GM23338 (cell line): Measurements from ENCODE around the gene GNAO1. TPM values are rescaled to one million over a fixed set of nuclear protein-coding genes. Genes with fewer than 3 reads are reported as not detected.

Experiments
- ATAC-seq: fragments of 200-7000 bp; cut with Tn5 transposase; 3 replicates; pipeline ENCODE4 v1.9.1; 2020
- DNase-seq: peaks from one replicate; pipeline ENCODE4 v3.0.0-alpha.2; 2015; ENCODE audit warnings: low spot score
- H2AFZ ChIP-seq: fragments of 200-600 bp; sonication (generic); 2 replicates; pipeline ENCODE4 v1.8.0; 2016; ENCODE audit warnings: antibody characterized with exemption, mild to moderate bottlenecking, moderate library complexity
- H3F3A ChIP-seq: fragments of 200-600 bp; sonication (generic); replicated peaks from 2 replicates; pipeline ENCODE4 v1.8.0; 2017; ENCODE audit warnings: antibody characterized with exemption, mixed run types, low read depth
- H3K27ac ChIP-seq: fragments of 200-600 bp; sonication (generic); 2 replicates; pipeline ENCODE4 v1.6.1; 2016; ENCODE audit warnings: low read depth
- H3K27me3 ChIP-seq: fragments of 200-600 bp; sonication (generic); 2 replicates; pipeline ENCODE4 v1.8.0; 2016; ENCODE audit warnings: mild to moderate bottlenecking, mixed run types, moderate library complexity; ENCODE audit not compliant: insufficient read depth
- H3K36me3 ChIP-seq: fragments of 200-600 bp; sonication (generic); 2 replicates; pipeline ENCODE4 v1.8.0; 2016; ENCODE audit warnings: mild to moderate bottlenecking; ENCODE audit not compliant: insufficient read depth
- H3K4me1 ChIP-seq: fragments of 200-600 bp; sonication (generic); 2 replicates; pipeline ENCODE4 v1.8.0; 2016; ENCODE audit warnings: mild to moderate bottlenecking, moderate library complexity; ENCODE audit not compliant: insufficient read depth
- H3K4me2 ChIP-seq: fragments of 200-600 bp; sonication (generic); 2 replicates; pipeline ENCODE4 v1.7.1; 2017; ENCODE audit warnings: mixed run types
- H3K4me3 ChIP-seq: fragments of 200-600 bp; sonication (generic); 2 replicates; pipeline ENCODE4 v1.6.1; 2016; ENCODE audit warnings: mixed run types
- H3K79me2 ChIP-seq: fragments of 200-600 bp; sonication (generic); replicated peaks from 2 replicates; pipeline ENCODE4 v1.8.0; 2017; ENCODE audit warnings: mild to moderate bottlenecking; ENCODE audit not compliant: insufficient read depth
- H3K9me2 ChIP-seq: fragments of 200-600 bp; sonication (generic); 2 replicates; pipeline ENCODE4 v1.8.0; 2017; ENCODE audit not compliant: insufficient read depth
- H4K20me1 ChIP-seq: fragments of 200-600 bp; sonication (generic); replicated peaks from 2 replicates; pipeline ENCODE4 v1.8.0; 2017; ENCODE audit warnings: mild to moderate bottlenecking; ENCODE audit not compliant: insufficient read depth
- H3K27ac Mint-ChIP-seq: 2 replicates; pipeline ENCODE4 v1.8.0; 2020; ENCODE audit warnings: inconsistent platforms, mild to moderate bottlenecking, moderate library complexity, mixed read lengths
- H3K27me3 Mint-ChIP-seq: 3 replicates; pipeline ENCODE4 v1.8.0; 2022; ENCODE audit warnings: low read depth, mild to moderate bottlenecking, moderate library complexity, mixed read lengths, inconsistent platforms; ENCODE audit not compliant: insufficient read depth, poor library complexity
- H3K36me3 Mint-ChIP-seq: 3 replicates; pipeline ENCODE4 v1.8.0; 2021; ENCODE audit warnings: low read depth, mild to moderate bottlenecking, inconsistent platforms, moderate library complexity, mixed read lengths
- H3K4me1 Mint-ChIP-seq: 3 replicates; pipeline ENCODE4 v1.8.0; 2020; ENCODE audit warnings: mild to moderate bottlenecking, inconsistent platforms, mixed read lengths
- H3K4me3 Mint-ChIP-seq: 3 replicates; pipeline ENCODE4 v1.8.0; 2021; ENCODE audit warnings: moderate library complexity, mild to moderate bottlenecking, inconsistent platforms, mixed read lengths
- H3K9me3 Mint-ChIP-seq: 3 replicates; pipeline ENCODE4 v1.8.0; 2020; ENCODE audit warnings: moderate library complexity, mild to moderate bottlenecking, inconsistent platforms, mixed read lengths
- ETS1 ChIP-seq: IDR thresholded peaks from 2 replicates; pipeline ENCODE4 v1.6.1; 2016; ENCODE audit warnings: antibody characterized with exemption
- EZH2 ChIP-seq: fragments of 200-600 bp; sonication (generic); IDR thresholded peaks from one replicate; pipeline ENCODE4 v1.8.0; 2017; ENCODE audit warnings: antibody characterized with exemption, mild to moderate bottlenecking, low read depth; ENCODE audit not compliant: unreplicated experiment
- JUNB ChIP-seq: IDR thresholded peaks from one replicate; pipeline ENCODE4 v1.6.1; 2016; ENCODE audit warnings: antibody characterized with exemption; ENCODE audit not compliant: unreplicated experiment
- NANOG ChIP-seq: IDR thresholded peaks from 2 replicates; pipeline ENCODE4 v1.6.1; 2016; ENCODE audit warnings: antibody characterized with exemption, borderline replicate concordance
- STAT1 ChIP-seq: IDR thresholded peaks from one replicate; pipeline ENCODE4 v1.6.1; 2016; ENCODE audit warnings: antibody characterized with exemption; ENCODE audit not compliant: unreplicated experiment
- ZNF114 ChIP-seq: fragments of 250-450 bp; sonication (Bioruptor Pico); IDR thresholded peaks from 2 replicates; pipeline ENCODE4 v1.5.0; 2020; ENCODE audit warnings: mild to moderate bottlenecking, moderate library complexity
- ZNF462 ChIP-seq: fragments of 250-450 bp; sonication (Bioruptor Pico); IDR thresholded peaks from 2 replicates; pipeline ENCODE4 v1.5.0; 2020; ENCODE audit warnings: mild to moderate bottlenecking, moderate library complexity
- polyA plus RNA-seq: library from polyadenylated mRNA; unstranded; fragments of >200 nt; fragmentation: Nextera tagmentation; extraction: Ambion mirVana; gene quantifications from 2 replicates; pipeline ENCODE4 v1.2.1, GENCODE V29; 2016
- total RNA-seq: library from RNA; depleted of rRNA; stranded (reverse); fragments of >200 nt; shearing (Covaris generic); gene quantifications from 2 replicates; pipeline ENCODE4 v1.2.3, GENCODE V29; 2014

The GNAO1 gene
- total and polyA plus RNA-seq, 2 experiments from 2014 or later = 6.5 to 24.8 TPM

DNA sequence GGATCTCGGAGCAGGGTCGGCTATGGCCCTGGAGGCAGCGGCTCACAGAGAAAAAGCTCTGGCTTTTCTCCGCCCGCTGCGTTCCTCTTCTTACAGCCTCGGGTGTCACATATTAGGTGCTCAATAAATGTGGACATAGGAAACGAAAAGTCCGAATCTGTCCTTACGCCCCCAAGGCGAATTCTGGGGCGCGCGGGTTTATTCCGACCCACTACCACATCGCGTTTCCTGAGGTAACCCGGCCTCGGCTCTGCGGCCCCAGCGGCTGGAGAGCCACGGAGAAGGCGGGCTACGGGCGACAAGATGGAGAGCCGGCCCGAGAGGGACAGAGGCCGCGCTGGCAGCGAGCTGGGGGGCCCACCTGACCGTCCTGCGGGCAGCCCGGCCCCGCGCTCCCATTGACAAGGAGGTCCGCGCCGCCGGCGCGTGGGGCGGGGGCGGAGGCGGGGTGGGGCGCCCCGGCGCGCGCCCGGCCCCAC, 573 bp upstream of the GNAO1 start (continued):
- no peak for TF ChIP-seq ZNF462

GRCh38 chr16:56191835-56192634, 746 bp downstream of the GNAO1 start:
- Histone ChIP-seq H3K4me3 (peak overlapping the region; percentile 93), H3K4me1 (peaks cover 59% of the 10 kb centered on the region), H3K27ac (no peak overlapping the region), H3K27me3 (peaks cover 40% of the 10 kb centered on the region), H3K9me2 (no peaks in the 10 kb centered on the region), H2AFZ (peak overlapping the region; percentile 60; the same call in 1 of the 2 replicates), H3K36me3 (no peaks in the 10 kb centered on the region), H3F3A (no peaks in the 10 kb centered on the region), H3K79me2 (peaks cover 9% of the 10 kb centered on the region), H4K20me1 (peaks cover 9% of the 10 kb centered on the region; the same call in 1 of the 2 replicates), H3K4me2 (peak overlapping the region; percentile 97)
- peak overlapping the region; percentile 77 for H3K4me3 Mint-ChIP-seq
- peaks cover 53% of the 10 kb centered on the region for H3K4me1 Mint-ChIP-seq
- no peak overlapping the region for H3K27ac Mint-ChIP-seq
- DNase-seq (peak; percentile 32), ATAC-seq (peak; percentile 6)
- no peaks in the 10 kb centered on the region for H3K36me3 Mint-ChIP-seq
- H3K27me3 Mint-ChIP-seq = peaks cover 32% of the 10 kb centered on the region
- H3K9me3 Mint-ChIP-seq = no peaks in the 10 kb centered on the region; the same call in 2 of the 3 replicates
- TF ChIP-seq ETS1 (no peak), NANOG (no peak), JUNB (no peak), STAT1 (no peak), ZNF114 (CRISPR knock-in tag) (no peak), ZNF462 (no peak), EZH2 (no peak)
